ENCODE measurements around the gene KIAA1328. TPM values are rescaled to one million over a fixed set of nuclear protein-coding genes. Genes with fewer than 3 reads are reported as not detected.

Gene KIAA1328
- total and polyA plus RNA-seq, 2 experiments from 2014 or later = 3.3 to 12.5 TPM

DNA sequence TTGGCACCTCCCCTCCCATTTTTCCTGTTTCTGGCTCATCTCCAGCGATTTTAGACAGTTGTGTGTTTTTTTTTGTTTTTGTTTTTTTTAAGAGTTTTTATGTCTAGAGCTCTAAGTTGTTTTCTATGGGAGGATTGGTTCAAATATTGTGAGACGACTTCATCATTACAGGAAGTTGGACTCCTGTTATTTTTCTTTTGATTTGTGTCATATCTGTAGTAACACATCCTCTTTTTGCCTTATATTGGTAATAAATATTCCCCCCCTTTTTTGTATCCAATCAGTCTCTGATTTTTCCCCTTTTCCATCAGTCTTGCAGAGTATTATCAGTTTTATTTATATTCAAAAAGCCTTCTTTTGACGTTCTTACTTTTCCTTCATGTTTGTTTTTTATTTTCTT is 89.0 kb downstream of the KIAA1328 start:
- Histone ChIP-seq H3K27me3 (no peaks in the 10 kb centered on the region), H3K79me2 (no peaks in the 10 kb centered on the region), H3K4me2 (no peak overlapping the region), H2AFZ (no peak overlapping the region), H3K4me1 (ENCODE audit: insufficient read depth) (no peaks in the 10 kb centered on the region), H3K27ac (no peak overlapping the region), H4K20me1 (ENCODE audit: insufficient read depth, poor library complexity, severe bottlenecking) (no peaks in the 10 kb centered on the region), H3K9me3 (ENCODE audit: low read depth) (no peaks in the 10 kb centered on the region), H3K9me2 (replicated peaks; ENCODE audit: insufficient read depth) (no peaks in the 10 kb centered on the region), H3K36me3 (replicated peaks; ENCODE audit: insufficient read depth, low read depth) (no peaks in the 10 kb centered on the region), H3K4me3 (no peak overlapping the region)
- DNase-seq (ENCODE audit: low spot score) = no peak
- 91% methylated on average over 3 of the region's 3 CpGs for WGBS (ENCODE audit: low lambda C conversion rate, missing lambda C conversion rate)
- TF ChIP-seq EZH2phosphoT487 (IDR thresholded peaks at IDR 0.05; ENCODE audit: low read depth, severe bottlenecking, unreplicated experiment) (no peak), EZH2 (IDR thresholded peaks at IDR 0.05; ENCODE audit: borderline replicate concordance) (no peak)
- TF ChIP-seq, protein P1, sequence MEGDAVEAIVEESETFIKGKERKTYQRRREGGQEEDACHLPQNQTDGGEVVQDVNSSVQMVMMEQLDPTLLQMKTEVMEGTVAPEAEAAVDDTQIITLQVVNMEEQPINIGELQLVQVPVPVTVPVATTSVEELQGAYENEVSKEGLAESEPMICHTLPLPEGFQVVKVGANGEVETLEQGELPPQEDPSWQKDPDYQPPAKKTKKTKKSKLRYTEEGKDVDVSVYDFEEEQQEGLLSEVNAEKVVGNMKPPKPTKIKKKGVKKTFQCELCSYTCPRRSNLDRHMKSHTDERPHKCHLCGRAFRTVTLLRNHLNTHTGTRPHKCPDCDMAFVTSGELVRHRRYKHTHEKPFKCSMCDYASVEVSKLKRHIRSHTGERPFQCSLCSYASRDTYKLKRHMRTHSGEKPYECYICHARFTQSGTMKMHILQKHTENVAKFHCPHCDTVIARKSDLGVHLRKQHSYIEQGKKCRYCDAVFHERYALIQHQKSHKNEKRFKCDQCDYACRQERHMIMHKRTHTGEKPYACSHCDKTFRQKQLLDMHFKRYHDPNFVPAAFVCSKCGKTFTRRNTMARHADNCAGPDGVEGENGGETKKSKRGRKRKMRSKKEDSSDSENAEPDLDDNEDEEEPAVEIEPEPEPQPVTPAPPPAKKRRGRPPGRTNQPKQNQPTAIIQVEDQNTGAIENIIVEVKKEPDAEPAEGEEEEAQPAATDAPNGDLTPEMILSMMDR (IDR thresholded peaks at IDR 0.05; ENCODE audit: poor library complexity) = no peak

DNA sequence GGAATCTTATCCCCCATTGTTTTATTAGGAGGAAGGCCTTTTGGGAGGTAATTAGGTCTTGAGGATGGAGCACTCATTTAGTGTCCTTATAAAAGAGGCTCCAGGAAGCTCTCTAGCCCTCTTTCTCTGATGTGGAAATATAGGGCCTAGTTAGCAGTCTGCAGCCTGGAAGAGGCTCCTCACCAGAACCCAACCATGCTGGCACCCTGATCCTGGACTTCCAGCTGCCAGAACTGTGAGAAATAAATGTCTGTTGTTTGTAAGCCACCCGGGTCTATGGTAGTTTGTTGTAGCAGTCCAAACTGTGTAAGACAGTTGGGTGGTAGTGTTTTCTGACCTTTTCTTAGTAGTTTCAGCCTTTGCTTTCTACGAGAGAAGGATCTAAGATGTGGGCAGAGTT is 100.7 kb downstream of the KIAA1328 start:
- Histone ChIP-seq H3K36me3 (replicated peaks; ENCODE audit: insufficient read depth, low read depth) (no peaks in the 10 kb centered on the region), H3K27me3 (no peaks in the 10 kb centered on the region), H3K4me1 (ENCODE audit: insufficient read depth) (no peaks in the 10 kb centered on the region), H4K20me1 (ENCODE audit: insufficient read depth, poor library complexity, severe bottlenecking) (no peaks in the 10 kb centered on the region), H3K79me2 (no peaks in the 10 kb centered on the region), H3K9me3 (ENCODE audit: low read depth) (no peaks in the 10 kb centered on the region), H3K27ac (no peak overlapping the region), H2AFZ (no peak overlapping the region), H3K4me2 (no peak overlapping the region), H3K9me2 (replicated peaks; ENCODE audit: insufficient read depth) (no peaks in the 10 kb centered on the region), H3K4me3 (no peak overlapping the region)
- TF ChIP-seq EZH2 (IDR thresholded peaks at IDR 0.05; ENCODE audit: borderline replicate concordance) (no peak), EZH2phosphoT487 (IDR thresholded peaks at IDR 0.05; ENCODE audit: low read depth, severe bottlenecking, unreplicated experiment) (no peak)
- TF ChIP-seq, protein P1 (IDR thresholded peaks at IDR 0.05; ENCODE audit: poor library complexity) = no peak
- 94% methylated on average over 2 of the region's 2 CpGs for WGBS (ENCODE audit: low lambda C conversion rate, missing lambda C conversion rate)
- DNase-seq (ENCODE audit: low spot score) = no peak

DNA sequence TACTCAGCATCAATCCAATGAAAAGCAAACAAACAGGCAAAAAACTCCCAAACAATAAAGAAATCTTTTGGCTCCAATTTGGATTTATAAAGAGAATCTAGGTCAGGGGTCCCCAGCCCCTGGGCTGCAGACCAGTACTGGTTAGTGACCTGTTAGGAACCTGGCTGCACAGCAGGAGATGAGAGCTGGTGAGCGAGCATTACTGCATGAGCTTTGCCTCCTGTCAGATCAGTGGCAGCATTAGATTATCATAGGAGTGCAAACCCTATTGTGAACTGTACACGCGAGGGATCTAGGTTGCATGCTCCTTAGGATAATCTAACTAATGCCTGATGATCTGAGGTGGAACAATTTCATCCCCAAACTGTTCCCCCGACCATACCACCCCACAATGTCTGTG is 102.2 kb downstream of the KIAA1328 start:
- H3K36me3 ChIP-seq (replicated peaks; ENCODE audit: insufficient read depth, low read depth) = no peaks in the 10 kb centered on the region
- H3K4me1 ChIP-seq (ENCODE audit: insufficient read depth) = no peaks in the 10 kb centered on the region
- no peak overlapping the region for H2AFZ ChIP-seq
- 92% methylated on average over 4 of the region's 4 CpGs for WGBS (ENCODE audit: low lambda C conversion rate, missing lambda C conversion rate)
- no peaks in the 10 kb centered on the region for H4K20me1 ChIP-seq (ENCODE audit: insufficient read depth, poor library complexity, severe bottlenecking)
- H3K79me2 ChIP-seq = no peaks in the 10 kb centered on the region
- H3K9me2 ChIP-seq (replicated peaks; ENCODE audit: insufficient read depth) = no peaks in the 10 kb centered on the region
- H3K27me3 ChIP-seq = no peaks in the 10 kb centered on the region
- no peak for TF ChIP-seq EZH2phosphoT487 (IDR thresholded peaks at IDR 0.05; ENCODE audit: low read depth, severe bottlenecking, unreplicated experiment)
- TF ChIP-seq EZH2 (IDR thresholded peaks at IDR 0.05; ENCODE audit: borderline replicate concordance) = no peak
- TF ChIP-seq, protein P1 (IDR thresholded peaks at IDR 0.05; ENCODE audit: poor library complexity) = no peak
- H3K4me3 ChIP-seq = no peak overlapping the region
- no peak for DNase-seq (ENCODE audit: low spot score)
- no peak overlapping the region for H3K4me2 ChIP-seq
- no peak overlapping the region for H3K27ac ChIP-seq
- no peaks in the 10 kb centered on the region for H3K9me3 ChIP-seq (ENCODE audit: low read depth)

DNA sequence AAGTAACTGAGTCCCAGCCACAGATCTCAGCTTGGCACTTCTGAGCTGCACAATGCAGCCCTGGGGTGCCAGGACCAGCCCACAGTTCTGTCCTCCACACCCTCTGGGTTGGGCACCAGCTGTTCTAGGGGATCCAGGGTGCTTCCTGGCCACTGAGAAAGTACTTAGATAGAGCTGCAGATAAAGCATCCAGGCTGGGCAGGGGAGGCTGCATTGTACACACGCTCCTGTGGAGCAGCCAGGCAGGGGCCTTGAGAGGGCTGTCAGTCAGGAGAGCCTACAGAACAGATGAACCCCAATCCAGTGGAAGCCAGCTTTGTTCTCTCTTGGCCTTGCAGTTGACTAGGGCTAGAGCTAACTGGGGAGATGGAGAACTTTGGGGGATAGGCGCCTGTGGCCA is 104.6 kb downstream of the KIAA1328 start:
- Histone ChIP-seq H2AFZ (no peak overlapping the region), H3K27ac (no peak overlapping the region), H4K20me1 (ENCODE audit: insufficient read depth, poor library complexity, severe bottlenecking) (no peaks in the 10 kb centered on the region), H3K4me2 (no peak overlapping the region), H3K27me3 (no peaks in the 10 kb centered on the region), H3K4me1 (ENCODE audit: insufficient read depth) (no peaks in the 10 kb centered on the region), H3K36me3 (replicated peaks; ENCODE audit: insufficient read depth, low read depth) (no peaks in the 10 kb centered on the region), H3K79me2 (no peaks in the 10 kb centered on the region), H3K9me3 (ENCODE audit: low read depth) (no peaks in the 10 kb centered on the region), H3K4me3 (no peak overlapping the region), H3K9me2 (replicated peaks; ENCODE audit: insufficient read depth) (no peaks in the 10 kb centered on the region)
- TF ChIP-seq, protein P1 (IDR thresholded peaks at IDR 0.05; ENCODE audit: poor library complexity) = no peak
- TF ChIP-seq EZH2 (IDR thresholded peaks at IDR 0.05; ENCODE audit: borderline replicate concordance) = no peak
- TF ChIP-seq EZH2phosphoT487 (IDR thresholded peaks at IDR 0.05; ENCODE audit: low read depth, severe bottlenecking, unreplicated experiment) = no peak
- DNase-seq (ENCODE audit: low spot score) = no peak
- WGBS (ENCODE audit: low lambda C conversion rate, missing lambda C conversion rate) = 100% methylated on average over 2 of the region's 2 CpGs
